ENCODE results near the gene ZNF888. TPM values are rescaled to one million over a fixed set of nuclear protein-coding genes. Genes with fewer than 3 reads are reported as not detected.

ZNF888 gene
- total RNA-seq, 1 donor: 4.7 TPM

- Histone ChIP-seq H4K20me1 (ENCODE audit: insufficient read depth, low read length) (no peaks in the 10 kb centered on the region), H3K27ac (ENCODE audit: low read depth, low read length) (peak overlapping the region; percentile 95), H3K4me2 (ENCODE audit: insufficient read depth, low read length) (peak overlapping the region; percentile 95), H3K4me3 (ENCODE audit: insufficient read depth, low read length) (peak overlapping the region; percentile 99), H2AFZ (ENCODE audit: low read length) (peak overlapping the region; percentile 99), H3K27me3 (ENCODE audit: insufficient read depth, low read length) (no peaks in the 10 kb centered on the region), H3K79me2 (ENCODE audit: insufficient read depth, low read length) (peaks cover 36% of the 10 kb centered on the region), H3K36me3 (ENCODE audit: insufficient read depth, low read length) (peaks cover 9% of the 10 kb centered on the region), H3K4me1 (ENCODE audit: insufficient read depth, low read length) (peaks cover 7% of the 10 kb centered on the region), H3K9me3 (ENCODE audit: low read depth, low read length) (no peaks in the 10 kb centered on the region)
- DNase-seq (ENCODE audit: insufficient read length, low spot score, missing footprints): peak; percentile 61
- TF ChIP-seq CTCF (IDR thresholded peaks at IDR 0.05; ENCODE audit: extremely low read depth, low read depth, low read length): no peak
These were observed 26.6 kb downstream of the ZNF888 start for GRCh38 chr19:52896431-52897137.

- Histone ChIP-seq H3K79me2 (ENCODE audit: insufficient read depth, low read length) (peaks cover 28% of the 10 kb centered on the region), H3K27ac (ENCODE audit: low read depth, low read length) (no peak overlapping the region), H3K27me3 (ENCODE audit: insufficient read depth, low read length) (no peaks in the 10 kb centered on the region), H3K36me3 (ENCODE audit: insufficient read depth, low read length) (peaks cover 47% of the 10 kb centered on the region), H3K9me3 (ENCODE audit: low read depth, low read length) (no peaks in the 10 kb centered on the region), H2AFZ (ENCODE audit: low read length) (no peak overlapping the region), H3K4me1 (ENCODE audit: insufficient read depth, low read length) (peaks cover under 1% of the 10 kb centered on the region), H4K20me1 (ENCODE audit: insufficient read depth, low read length) (no peaks in the 10 kb centered on the region), H3K4me2 (ENCODE audit: insufficient read depth, low read length) (no peak overlapping the region), H3K4me3 (ENCODE audit: insufficient read depth, low read length) (no peak overlapping the region)
- no peak for TF ChIP-seq CTCF (IDR thresholded peaks at IDR 0.05; ENCODE audit: extremely low read depth, low read depth, low read length)
- DNase-seq (ENCODE audit: insufficient read length, low spot score, missing footprints): no peak
These were observed 31.9 kb downstream of the ZNF888 start for GRCh38 chr19:52891336-52891735.

- Histone ChIP-seq H3K27ac (ENCODE audit: low read depth, low read length) (no peak overlapping the region), H3K9me3 (ENCODE audit: low read depth, low read length) (no peaks in the 10 kb centered on the region), H3K4me2 (ENCODE audit: insufficient read depth, low read length) (no peak overlapping the region), H3K36me3 (ENCODE audit: insufficient read depth, low read length) (peaks cover 58% of the 10 kb centered on the region), H2AFZ (ENCODE audit: low read length) (no peak overlapping the region), H3K27me3 (ENCODE audit: insufficient read depth, low read length) (no peaks in the 10 kb centered on the region), H3K79me2 (ENCODE audit: insufficient read depth, low read length) (peaks cover 15% of the 10 kb centered on the region), H4K20me1 (ENCODE audit: insufficient read depth, low read length) (no peaks in the 10 kb centered on the region), H3K4me1 (ENCODE audit: insufficient read depth, low read length) (no peaks in the 10 kb centered on the region), H3K4me3 (ENCODE audit: insufficient read depth, low read length) (no peak overlapping the region)
- DNase-seq (ENCODE audit: insufficient read length, low spot score, missing footprints): no peak
- TF ChIP-seq CTCF (IDR thresholded peaks at IDR 0.05; ENCODE audit: extremely low read depth, low read depth, low read length): no peak
These were observed 33.3 kb downstream of the ZNF888 start for GRCh38 chr19:52889931-52890330.

- no peak overlapping the region for H3K4me2 ChIP-seq (ENCODE audit: insufficient read depth, low read length)
- no peaks in the 10 kb centered on the region for H3K4me1 ChIP-seq (ENCODE audit: insufficient read depth, low read length)
- no peaks in the 10 kb centered on the region for H3K27me3 ChIP-seq (ENCODE audit: insufficient read depth, low read length)
- H3K4me3 ChIP-seq (ENCODE audit: insufficient read depth, low read length): no peak overlapping the region
- H2AFZ ChIP-seq (ENCODE audit: low read length): no peak overlapping the region
- no peaks in the 10 kb centered on the region for H4K20me1 ChIP-seq (ENCODE audit: insufficient read depth, low read length)
- peaks cover 61% of the 10 kb centered on the region for H3K36me3 ChIP-seq (ENCODE audit: insufficient read depth, low read length)
- peaks cover 7% of the 10 kb centered on the region for H3K9me3 ChIP-seq (ENCODE audit: low read depth, low read length)
- H3K79me2 ChIP-seq (ENCODE audit: insufficient read depth, low read length): peaks cover 9% of the 10 kb centered on the region
- no peak for TF ChIP-seq CTCF (IDR thresholded peaks at IDR 0.05; ENCODE audit: extremely low read depth, low read depth, low read length)
- no peak for DNase-seq (ENCODE audit: insufficient read length, low spot score, missing footprints)
- H3K27ac ChIP-seq (ENCODE audit: low read depth, low read length): no peak overlapping the region
These were observed 34.2 kb downstream of the ZNF888 start for GRCh38 chr19:52889076-52889475.

All from osteoblast (primary cell).